Spleen (tissue), 11 donors: ENCODE data around the gene TRIP4. TPM values are rescaled to one million over a fixed set of nuclear protein-coding genes. Genes with fewer than 3 reads are reported as not detected.
"Not testable (repeated sequence)": the region's sequence is repeated elsewhere in the genome, so short reads cannot be mapped to it uniquely, and the experiment has no call there.

Experiments
- DNase-seq: peaks from one replicate; pipeline ENCODE4 v3.0.0-alpha.2; 2020
- H3K27ac ChIP-seq, 8 donors: fragments of 200-600 bp; sonication (generic) in 7 of 8; 1 replicate in 4 of 8; 2 replicates in 4 of 8; pipeline versions ENCODE4 v1.5.0 to v1.8.0; 2016 to 2021; ENCODE audit warnings: inconsistent platforms in 4 of 8, mild to moderate bottlenecking in 4 of 8, moderate library complexity in 1 of 8
- H3K27me3 ChIP-seq, 7 donors: fragments of 200-600 bp; sonication (generic) in 6 of 7; replicated peaks in 1 of 7; 1 replicate in 4 of 7; 2 replicates in 3 of 7; pipeline versions ENCODE4 v1.5.0 to v1.8.0; 2016 to 2021; ENCODE audit warnings: inconsistent platforms in 3 of 7, mild to moderate bottlenecking in 1 of 7
- H3K36me3 ChIP-seq, 6 donors: fragments of 200-600 bp; sonication (generic) in 5 of 6; 1 replicate in 4 of 6; 2 replicates in 2 of 6; pipeline versions ENCODE4 v1.5.0 to v1.8.0; 2016 to 2021; ENCODE audit warnings: inconsistent platforms in 2 of 6
- H3K4me1 ChIP-seq, 6 donors: fragments of 200-600 bp; sonication (generic) in 5 of 6; 1 replicate in 3 of 6; 2 replicates in 3 of 6; pipeline versions ENCODE4 v1.5.0 to v1.8.0; 2016 to 2021; ENCODE audit warnings: inconsistent platforms in 3 of 6
- H3K4me3 ChIP-seq, 8 donors: fragments of 200-600 bp; sonication (generic) in 7 of 8; 1 replicate in 4 of 8; 2 replicates in 4 of 8; pipeline versions ENCODE4 v1.5.0 to v1.8.0; 2016 to 2021; ENCODE audit warnings: inconsistent platforms in 4 of 8, mild to moderate bottlenecking in 4 of 8, moderate library complexity in 2 of 8
- H3K9me3 ChIP-seq, 8 donors: fragments of 200-600 bp; sonication (generic) in 7 of 8; 1 replicate in 4 of 8; 2 replicates in 4 of 8; pipeline versions ENCODE4 v1.5.0 to v1.8.0; 2016 to 2021; ENCODE audit warnings: inconsistent platforms in 4 of 8
- CTCF ChIP-seq, 11 experiments: fragments of 200-600 bp in 7 of 11; fragments of 450-650 bp in 4 of 11; sonication (generic) in 4 of 11; IDR thresholded peaks in 8 of 11; conservative IDR thresholded peaks in 3 of 11; 1 replicate in 7 of 11; 2 replicates in 4 of 11; pipeline versions ENCODE4 v1.4.0 to v1.8.0; 2016 to 2021; ENCODE audit warnings: antibody characterized with exemption in 11 of 11, inconsistent platforms in 4 of 11, mild to moderate bottlenecking in 1 of 11
- POLR2A ChIP-seq, 3 donors: fragments of 450-650 bp; IDR thresholded peaks; one replicate each; pipeline ENCODE4 v1.5.1; 2017; ENCODE audit warnings: antibody characterized with exemption in 3 of 3, mild to moderate bottlenecking in 1 of 3
- POLR2AphosphoS5 ChIP-seq, 3 donors: sonication (generic); formaldehyde crosslinking; IDR thresholded peaks; one replicate each; pipeline ENCODE4 v1.5.1; 2017; ENCODE audit warnings: antibody characterized with exemption in 3 of 3
- WGBS, 5 donors: extraction: QIAGEN DNeasy Blood & Tissue Kit in 3 of 5; methylation state at CpG; one replicate each; pipeline versions ENCODE4 v1.1.5 to v1.1.7; 2013 to 2018; 5-methylcytosine and 5-hydroxymethylcytosine counted together
- intact Hi-C: fragments of 100-400 bp; cut with DNase I; formaldehyde crosslinking; loops from one replicate; pipeline ENCODE4 v1.15.0; 2023; ENCODE audit warnings: low total_unique reads
- polyA plus RNA-seq, 3 donors: library from polyadenylated mRNA; stranded (reverse); fragments of 200-250 nt; gene quantifications; one replicate each; pipeline ENCODE4 v1.2.1, GENCODE V29; 2013
- total RNA-seq, 7 donors: library from RNA; depleted of rRNA in 3 of 7; stranded (reverse); fragments of >200 nt in 3 of 7; fragmentation: NEBNext Ultra II Directional in 4 of 7; extraction: Animal tissue kit (Norgen Biotek cat#: 25700) in 4 of 7; gene quantifications; one replicate each; pipeline versions ENCODE4 v1.1.0 to v1.2.1, GENCODE V29; 2016 to 2021
- donor health status: healthy with polysubstance abuse.
- donor health status: DM: no; HTN: no; CAD: no; lungs with moderate emphysema.
- donor health status: DM: no; HTN: no; CAD: no.
- donor health status: Bipolar disorder and iron deficiency.
- donor health status: healthy.
- donor health status: DM: no; HTN: no; CAD: no.
- donor health status: DM: yes; HTN: yes; CAD: no.

TRIP4 gene
- total and polyA plus RNA-seq, 10 donors, result 17.3 to 31.9 (median 22.8) TPM

DNA sequence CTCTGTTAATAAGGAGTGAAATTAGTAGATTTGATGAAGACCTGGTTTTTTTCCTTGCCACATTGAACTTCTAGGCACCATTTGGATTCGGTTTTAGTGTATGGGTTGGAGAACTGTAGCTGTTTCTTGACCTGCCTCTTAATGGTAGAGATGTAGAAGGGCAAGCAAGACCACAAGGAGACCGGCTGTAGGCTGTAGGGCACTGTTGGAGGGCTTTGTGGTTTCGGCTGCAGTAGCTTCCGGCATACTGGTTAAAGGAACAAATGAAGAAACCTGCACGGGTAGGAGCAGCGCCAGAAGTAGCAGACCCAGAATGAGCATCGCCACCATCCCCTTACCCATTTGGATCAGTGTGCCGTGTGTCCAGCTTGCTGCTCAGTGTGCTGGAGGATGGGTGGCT is 14.3 kb upstream of the TRIP4 start:
- Histone ChIP-seq H3K4me1 (peaks cover 0 to 4% (median 0%) of the 10 kb centered on the region in 6 donors), H3K4me3 (no peak overlapping the region), H3K36me3 (peaks cover 0 to 3% (median 0%) of the 10 kb centered on the region in 6 donors), H3K27me3 (no peaks in the 10 kb centered on the region), H3K27ac (no peak overlapping the region), H3K9me3 (no peaks in the 10 kb centered on the region)
- intact Hi-C loops, result no loop called here
- TF ChIP-seq CTCF (IDR thresholded peaks at IDR 0.05 in 8 of 11, conservative IDR thresholded peaks at IDR 0.05 in 3 of 11), result no peak
- no peak for TF ChIP-seq POLR2AphosphoS5 (IDR thresholded peaks at IDR 0.05)
- no peak for TF ChIP-seq POLR2A (IDR thresholded peaks at IDR 0.05)
- 55 to 88% (median 77%) methylated on average over 8 of the region's 8 CpGs for WGBS, 5 donors
- no peak for DNase-seq

DNA sequence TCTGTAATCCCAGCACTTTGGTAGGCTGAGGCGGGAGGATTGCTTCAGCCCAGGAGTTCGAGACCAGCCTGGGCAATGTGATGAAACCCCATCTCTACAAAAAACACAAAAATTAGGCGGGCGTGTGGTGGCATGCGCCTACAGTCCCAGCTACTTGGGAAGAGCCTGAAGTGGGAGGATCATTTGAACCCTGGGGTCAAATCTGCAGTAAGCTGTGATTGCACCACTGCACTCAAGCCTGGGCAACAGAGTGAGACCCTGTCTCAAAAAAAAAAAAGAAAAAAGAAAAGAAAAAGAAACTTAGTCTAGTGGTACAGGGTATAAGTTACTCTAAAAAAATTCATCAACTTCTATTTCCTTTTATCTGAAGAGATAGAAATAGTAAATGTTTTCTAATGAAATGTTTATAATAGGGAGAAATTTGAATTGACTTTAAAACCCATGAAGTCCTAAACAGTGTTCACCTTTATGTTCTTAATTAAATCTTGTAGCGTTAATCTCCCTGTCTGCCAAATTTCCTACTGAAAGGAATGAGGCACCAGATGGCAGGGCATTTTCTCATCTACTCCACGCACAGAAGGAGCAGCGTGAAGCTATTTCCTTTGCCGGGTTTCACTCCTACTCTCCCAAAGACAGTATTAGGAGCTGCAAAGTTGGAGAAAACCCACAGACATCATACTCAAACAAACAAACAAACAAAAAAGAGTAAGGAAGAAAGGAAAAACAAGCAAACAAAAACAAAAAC is 8.2 kb upstream of the TRIP4 start:
- Histone ChIP-seq H3K27ac (no peak overlapping the region), H3K27me3 (no peaks in the 10 kb centered on the region), H3K36me3 (peaks cover 0 to 3% (median 0%) of the 10 kb centered on the region in 6 donors), H3K9me3 (no peaks in the 10 kb centered on the region), H3K4me3 (no peak overlapping the region), H3K4me1 (peaks cover 0 to 37% (median 16%) of the 10 kb centered on the region in 6 donors)
- WGBS, 5 donors, result 64 to 77% (median 68%) methylated on average over 9 of the region's 9 CpGs
- intact Hi-C loops, result no loop called here
- DNase-seq, result no peak
- no peak for TF ChIP-seq CTCF (IDR thresholded peaks at IDR 0.05 in 8 of 11, conservative IDR thresholded peaks at IDR 0.05 in 3 of 11)

DNA sequence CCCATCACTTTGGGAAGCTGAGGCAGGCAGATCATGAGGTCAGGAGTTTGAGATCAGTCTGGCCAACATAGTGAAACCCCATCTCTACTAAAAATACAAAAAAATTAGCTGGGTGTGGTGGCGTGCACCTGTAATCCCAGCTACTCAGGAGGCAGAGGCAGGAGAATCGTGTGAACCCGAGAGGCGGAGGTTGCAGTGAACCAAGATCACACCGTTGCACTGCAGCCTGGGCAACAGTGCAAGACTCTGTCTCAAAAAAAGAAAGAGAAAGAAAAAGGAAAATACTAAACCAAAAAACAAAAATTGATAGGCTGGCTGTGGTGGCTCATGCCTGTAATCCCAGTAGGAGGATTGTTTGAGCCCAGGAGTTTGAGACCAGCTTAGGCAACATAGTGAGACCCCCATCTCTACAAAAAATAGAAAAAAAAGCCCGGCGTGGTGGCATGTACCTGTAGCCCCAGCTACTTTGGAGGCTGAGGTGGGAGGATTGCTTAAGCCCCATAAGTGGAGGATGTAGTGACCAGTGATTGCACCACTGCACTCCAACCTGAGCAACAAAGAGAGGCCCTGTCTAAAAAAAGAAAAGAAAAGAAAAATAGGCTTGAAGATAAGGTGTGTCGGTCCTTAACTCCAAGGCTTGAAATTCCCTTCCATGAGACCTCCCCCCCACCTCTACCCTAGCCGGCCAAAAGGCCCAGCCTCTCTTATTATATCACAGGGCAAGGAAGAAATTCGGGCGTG is 7.3 kb upstream of the TRIP4 start:
- H3K4me1 ChIP-seq, result peaks cover 0 to 37% (median 16%) of the 10 kb centered on the region in 6 donors
- H3K9me3 ChIP-seq, H3K36me3 ChIP-seq, H3K27me3 ChIP-seq, intact Hi-C loops, DNase-seq: not testable (repeated sequence)
- H3K27ac ChIP-seq, result peak overlapping the region in 1 of 8 donors; percentile 75
- H3K4me3 ChIP-seq, result peak overlapping the region in 7 of 8 donors; percentile 46 to 86 (median 68)
- 54 to 60% (median 56%) methylated on average over 11 of the region's 11 CpGs for whole genome bisulfite sequencing, 5 donors

GRCh38 chr15:64381000-64381751 is 6.5 kb upstream of the TRIP4 start, which contains the start of gene PCLAF:
TSS of gene PCLAF (minus strand) at chr15:64381441. CDS start at chr15:64381371, 70 bp downstream.
- no peak for TF ChIP-seq POLR2A (IDR thresholded peaks at IDR 0.05)
- peak in 3 of 11 experiments; percentile 19 to 25 (median 21) for TF ChIP-seq CTCF (IDR thresholded peaks at IDR 0.05 in 8 of 11, conservative IDR thresholded peaks at IDR 0.05 in 3 of 11)
- TF ChIP-seq POLR2AphosphoS5 (IDR thresholded peaks at IDR 0.05), result peak in 2 of 3 donors; percentile 66 to 68
- Histone ChIP-seq H3K4me1 (peaks cover 0 to 37% (median 16%) of the 10 kb centered on the region in 6 donors), H3K36me3 (no peaks in the 10 kb centered on the region), H3K4me3 (peak within 1 kb of the TSS; percentile 46 to 86 (median 64)), H3K27ac (peak within 1 kb of the TSS in 4 of 8 donors; percentile 6 to 75 (median 28)), H3K27me3 (no peaks in the 10 kb centered on the region), H3K9me3 (no peaks in the 10 kb centered on the region)
- 0 to 1% (median 1%) methylated on average over 31 to 38 of the region's 38 CpGs for WGBS, 5 donors
- intact Hi-C loops, result no loop called here
- peak; percentile 98 for DNase-seq
